Hematopoietic multipotent progenitor cell treated with erythropoietin and hydrocortisone succinate and interleukin-3 and kit ligand, for 8 days (in vitro differentiated cells): Measurements from ENCODE around the gene EBF4.
A peak's percentile ranks its signal among the peaks of the same experiment; 100 is the strongest.

Experiments
- DNase-seq: peaks from one replicate; pipeline ENCODE4 v3.0.0-alpha.2; 2015

The EBF4 gene

GRCh38 chr20:2703716-2704475 is 11.3 kb downstream of the EBF4 start:
- DNase-seq: no peak

- no peak for DNase-seq
Observed at GRCh38 chr20:2705931-2706645, 13.5 kb downstream of the EBF4 start.

GRCh38 chr20:2706688-2707352 is 14.2 kb downstream of the EBF4 start:
- DNase-seq: no peak

- DNase-seq: no peak
Observed at GRCh38 chr20:2707353-2708072, 14.9 kb downstream of the EBF4 start.

- DNase-seq: no peak
Observed at GRCh38 chr20:2708073-2708415, 15.5 kb downstream of the EBF4 start.

GRCh38 chr20:2708665-2709064 is 16.1 kb downstream of the EBF4 start:
- no peak for DNase-seq

- DNase-seq: no peak
Observed at GRCh38 chr20:2709205-2709981, 16.8 kb downstream of the EBF4 start.

- DNase-seq: peak; percentile 36
Observed at GRCh38 chr20:2713285-2713684, 20.7 kb downstream of the EBF4 start.

GRCh38 chr20:2729251-2729713 is 36.7 kb downstream of the EBF4 start:
- DNase-seq: peak; percentile 33

GRCh38 chr20:2729791-2730190 is 37.2 kb downstream of the EBF4 start:
- DNase-seq: no peak

GRCh38 chr20:2734899-2735298 is 42.3 kb downstream of the EBF4 start:
- DNase-seq: no peak

- no peak for DNase-seq
Observed at GRCh38 chr20:2736441-2736840, 43.9 kb downstream of the EBF4 start.

GRCh38 chr20:2738331-2739041 is 45.9 kb downstream of the EBF4 start:
- DNase-seq: no peak

GRCh38 chr20:2739042-2739398 is 46.4 kb downstream of the EBF4 start:
- no peak for DNase-seq

GRCh38 chr20:2740702-2741101 is 48.1 kb downstream of the EBF4 start:
- no peak for DNase-seq

GRCh38 chr20:2741463-2741862 is 48.9 kb downstream of the EBF4 start:
- no peak for DNase-seq

GRCh38 chr20:2741881-2742280 is 49.3 kb downstream of the EBF4 start:
- no peak for DNase-seq

GRCh38 chr20:2742431-2742830 is 49.9 kb downstream of the EBF4 start:
- DNase-seq: no peak

GRCh38 chr20:2742934-2743559 is 50.5 kb downstream of the EBF4 start:
- peak; percentile 69 for DNase-seq

- DNase-seq: no peak
Observed at GRCh38 chr20:2745060-2745910, 52.7 kb downstream of the EBF4 start.
